ENCODE data around the gene DPH2.

The DPH2 gene

GRCh38 chr1:44002165-44002564, 32.4 kb downstream of the DPH2 start:
- TF ChIP-seq CTCF (IDR thresholded peaks at IDR 0.05; ENCODE audit: insufficient read depth, low read length, missing control alignments) = no peak
- no peak overlapping the region for H3K4me3 ChIP-seq (ENCODE audit: low read depth, low read length)
- DNase-seq (ENCODE audit: low read depth, low spot score) = no peak
- ChIA-PET POLR2A (no interaction called here), CTCF (interaction anchor here (1.3 to 11.3 kb wide), 5 partner anchors 9 to 238 kb away, joined by 4 to 313 read pairs (median 17); no protein-coding TSS in a partner anchor)

- DNase-seq (ENCODE audit: low read depth, low spot score) = no peak
- no peak for TF ChIP-seq CTCF (IDR thresholded peaks at IDR 0.05; ENCODE audit: insufficient read depth, low read length, missing control alignments)
- ChIA-PET POLR2A (no interaction called here), CTCF (interaction anchor here (1.3 to 11.3 kb wide), 5 partner anchors 10 to 239 kb away, joined by 4 to 313 read pairs (median 17); no protein-coding TSS in a partner anchor)
- no peak overlapping the region for H3K4me3 ChIP-seq (ENCODE audit: low read depth, low read length)
These were observed 32.9 kb downstream of the DPH2 start for GRCh38 chr1:44002606-44003157.

GRCh38 chr1:44008259-44008658, 38.4 kb downstream of the DPH2 start:
- H3K4me3 ChIP-seq (ENCODE audit: low read depth, low read length) = no peak overlapping the region
- ChIA-PET POLR2A (no interaction called here), CTCF (interaction anchor here (1.2 to 11.3 kb wide), 2 partner anchors 28 to 37 kb away, joined by 3 to 313 read pairs; no protein-coding TSS in a partner anchor)
- TF ChIP-seq CTCF (IDR thresholded peaks at IDR 0.05; ENCODE audit: insufficient read depth, low read length, missing control alignments) = no peak
- DNase-seq (ENCODE audit: low read depth, low spot score) = no peak

- DNase-seq (ENCODE audit: low read depth, low spot score) = no peak
- POLR2A ChIA-PET = no interaction called here
These were observed 41.2 kb downstream of the DPH2 start for GRCh38 chr1:44010935-44011471.

GRCh38 chr1:44012404-44012803, 42.6 kb downstream of the DPH2 start:
- no peak overlapping the region for H3K4me3 ChIP-seq (ENCODE audit: low read depth, low read length)
- ChIA-PET CTCF (interaction anchor here (1.7 to 15.1 kb wide), 5 partner anchors 8 to 36 kb away, joined by 4 to 170 read pairs (median 16); no protein-coding TSS in a partner anchor), POLR2A (no interaction called here)
- DNase-seq (ENCODE audit: low read depth, low spot score) = no peak
- TF ChIP-seq CTCF (IDR thresholded peaks at IDR 0.05; ENCODE audit: insufficient read depth, low read length, missing control alignments) = no peak

More at GRCh38 chr1:44010935-44011471, 41.2 kb downstream of the DPH2 start:
- CTCF ChIA-PET = interaction anchor here (1.0 to 15.1 kb wide), 9 partner anchors 6 to 73 kb away, joined by 3 to 170 read pairs (median 5); no protein-coding TSS in a partner anchor
- no peak for TF ChIP-seq CTCF (IDR thresholded peaks at IDR 0.05; ENCODE audit: insufficient read depth, low read length, missing control alignments)
- no peak overlapping the region for H3K4me3 ChIP-seq (ENCODE audit: low read depth, low read length)

GRCh38 chr1:44012941-44013609, 43.3 kb downstream of the DPH2 start:
- POLR2A ChIA-PET = no interaction called here
- no peak for DNase-seq (ENCODE audit: low read depth, low spot score)
- CTCF ChIA-PET = interaction anchor here (0.9 to 15.1 kb wide), 4 partner anchors 8 to 35 kb away, joined by 3 to 170 read pairs (median 20); no protein-coding TSS in a partner anchor
- no peak for TF ChIP-seq CTCF (IDR thresholded peaks at IDR 0.05; ENCODE audit: insufficient read depth, low read length, missing control alignments)
- H3K4me3 ChIP-seq (ENCODE audit: low read depth, low read length) = no peak overlapping the region

All from AG04449 (cell line).